ENCODE data around the gene RETN. TPM values are rescaled to one million over a fixed set of nuclear protein-coding genes. Genes with fewer than 3 reads are reported as not detected.

The RETN gene
- total RNA-seq, 1 donor from 2014 or later = 21.1 TPM

DNA sequence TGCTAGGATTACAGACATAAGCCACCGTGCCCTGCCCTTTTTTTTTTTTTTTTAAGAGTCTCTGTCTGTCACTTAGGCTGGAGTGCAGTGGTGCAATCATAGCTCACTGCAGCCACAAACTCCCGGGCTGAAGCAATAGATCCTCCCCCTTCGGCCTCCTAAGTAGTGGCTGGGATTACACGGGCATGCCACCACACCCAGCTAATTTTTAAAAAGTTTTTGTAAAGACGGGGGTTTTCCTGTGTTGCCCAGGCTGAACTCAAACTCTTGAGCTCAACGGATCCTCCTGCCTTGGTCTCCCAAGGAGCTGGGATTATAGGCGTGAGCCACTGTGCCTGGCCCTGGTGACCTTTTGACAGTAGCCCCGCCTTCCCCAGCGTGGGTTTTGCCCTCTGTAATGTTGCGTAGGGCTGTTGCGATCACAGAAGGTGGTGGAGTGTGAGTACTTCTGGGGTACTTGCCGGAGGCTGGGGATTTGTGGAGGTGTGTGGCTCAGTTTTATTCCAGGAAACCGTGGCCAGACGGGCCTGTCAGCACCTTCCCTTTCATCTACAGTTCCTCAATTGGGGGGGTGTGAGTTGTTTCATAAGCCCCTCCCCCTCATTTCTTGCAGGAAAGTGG is 11.6 kb upstream of the RETN start:
- Histone ChIP-seq H3K27me3 (ENCODE audit: low read depth) (no peaks in the 10 kb centered on the region), H3K4me1 (peaks cover 26% of the 10 kb centered on the region), H3K36me3 (no peaks in the 10 kb centered on the region), H3K4me3 (no peak overlapping the region), H3K27ac (peak overlapping the region; percentile 74), H3K9me3 (no peaks in the 10 kb centered on the region)
- DNase-seq (peak; percentile 83), ATAC-seq (peak; percentile 85 to 88)
- intact Hi-C loops (cut with DNase I) = no loop called here
- TF ChIP-seq, protein P1, sequence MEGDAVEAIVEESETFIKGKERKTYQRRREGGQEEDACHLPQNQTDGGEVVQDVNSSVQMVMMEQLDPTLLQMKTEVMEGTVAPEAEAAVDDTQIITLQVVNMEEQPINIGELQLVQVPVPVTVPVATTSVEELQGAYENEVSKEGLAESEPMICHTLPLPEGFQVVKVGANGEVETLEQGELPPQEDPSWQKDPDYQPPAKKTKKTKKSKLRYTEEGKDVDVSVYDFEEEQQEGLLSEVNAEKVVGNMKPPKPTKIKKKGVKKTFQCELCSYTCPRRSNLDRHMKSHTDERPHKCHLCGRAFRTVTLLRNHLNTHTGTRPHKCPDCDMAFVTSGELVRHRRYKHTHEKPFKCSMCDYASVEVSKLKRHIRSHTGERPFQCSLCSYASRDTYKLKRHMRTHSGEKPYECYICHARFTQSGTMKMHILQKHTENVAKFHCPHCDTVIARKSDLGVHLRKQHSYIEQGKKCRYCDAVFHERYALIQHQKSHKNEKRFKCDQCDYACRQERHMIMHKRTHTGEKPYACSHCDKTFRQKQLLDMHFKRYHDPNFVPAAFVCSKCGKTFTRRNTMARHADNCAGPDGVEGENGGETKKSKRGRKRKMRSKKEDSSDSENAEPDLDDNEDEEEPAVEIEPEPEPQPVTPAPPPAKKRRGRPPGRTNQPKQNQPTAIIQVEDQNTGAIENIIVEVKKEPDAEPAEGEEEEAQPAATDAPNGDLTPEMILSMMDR (IDR thresholded peaks at IDR 0.05) = no peak

DNA sequence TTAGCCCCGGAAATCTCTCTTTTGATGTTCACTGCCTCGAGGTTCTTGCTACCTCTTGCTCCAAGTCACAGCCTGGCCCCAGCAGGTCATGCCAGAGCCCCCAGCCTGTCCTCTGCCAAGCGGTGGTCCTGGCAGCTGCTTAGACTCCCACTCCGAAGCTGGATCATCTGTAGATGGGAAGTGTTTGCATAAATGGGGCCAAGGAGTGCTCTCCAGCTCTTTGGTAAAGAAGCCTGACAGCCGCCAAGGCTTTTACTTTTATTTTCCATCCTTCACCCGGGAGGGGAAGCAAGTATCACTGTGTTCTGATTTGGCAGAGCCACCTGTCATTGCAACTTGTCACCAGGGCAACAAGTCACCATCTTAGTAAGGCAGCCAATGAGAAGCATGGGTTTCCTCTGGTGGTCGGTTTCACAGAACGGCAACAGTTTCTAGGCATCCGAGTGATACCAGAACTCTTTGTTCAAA is 10.6 kb upstream of the RETN start:
- no peaks in the 10 kb centered on the region for H3K9me3 ChIP-seq
- DNase-seq (no peak), ATAC-seq (peak; percentile 57 to 62)
- peaks cover 18% of the 10 kb centered on the region for H3K4me1 ChIP-seq
- no peaks in the 10 kb centered on the region for H3K27me3 ChIP-seq (ENCODE audit: low read depth)
- intact Hi-C loops (cut with DNase I) = no loop called here
- no peaks in the 10 kb centered on the region for H3K36me3 ChIP-seq
- H3K4me3 ChIP-seq = no peak overlapping the region
- peak overlapping the region; percentile 74 for H3K27ac ChIP-seq
- TF ChIP-seq, protein P1 (IDR thresholded peaks at IDR 0.05) = no peak

DNA sequence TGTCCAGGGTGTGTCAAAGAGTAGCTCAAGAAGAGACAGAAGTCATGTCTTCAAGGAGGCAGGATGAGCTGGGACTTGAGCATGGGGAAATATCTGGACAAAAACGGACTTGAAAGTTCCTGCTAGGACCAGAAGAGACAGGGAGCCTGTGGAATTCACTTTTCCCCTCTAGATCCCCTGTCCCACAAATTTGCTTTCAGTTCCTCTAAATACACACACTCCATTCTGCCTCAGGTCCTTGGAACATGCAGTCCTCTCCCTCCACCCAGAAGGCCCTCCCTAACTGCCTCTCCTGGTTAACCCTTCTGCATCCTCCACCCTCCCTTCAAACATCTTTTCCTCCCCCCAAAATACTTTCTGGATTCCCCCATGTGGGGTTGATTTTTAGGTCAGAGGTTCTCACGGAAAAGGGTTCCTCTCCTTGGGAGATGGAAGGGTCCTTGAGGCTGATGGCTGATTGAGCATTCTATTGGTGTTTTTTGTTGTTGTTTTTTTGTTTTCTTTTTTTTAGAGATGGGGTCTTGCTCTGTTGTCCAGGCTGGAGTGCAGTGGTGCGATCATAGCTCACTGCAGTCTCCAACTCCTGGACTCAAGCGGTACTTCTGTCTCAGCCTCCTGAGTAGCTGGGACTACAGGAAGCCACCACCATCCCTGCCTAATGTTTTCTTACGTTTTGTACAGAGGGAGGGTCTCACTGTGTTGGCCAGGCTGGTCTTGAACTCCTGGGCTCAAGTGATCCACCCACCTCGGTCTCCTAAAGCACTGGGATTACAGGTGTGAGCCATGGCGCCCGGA is 6.9 kb upstream of the RETN start:
- H3K27me3 ChIP-seq (ENCODE audit: low read depth) = peaks cover 5% of the 10 kb centered on the region
- ATAC-seq (no peak), DNase-seq (no peak)
- H3K9me3 ChIP-seq = no peaks in the 10 kb centered on the region
- no peak overlapping the region for H3K4me3 ChIP-seq
- TF ChIP-seq, protein P1 (IDR thresholded peaks at IDR 0.05) = no peak
- no peaks in the 10 kb centered on the region for H3K36me3 ChIP-seq
- H3K27ac ChIP-seq = no peak overlapping the region
- intact Hi-C loops (cut with DNase I) = no loop called here
- H3K4me1 ChIP-seq = peaks cover 7% of the 10 kb centered on the region

DNA sequence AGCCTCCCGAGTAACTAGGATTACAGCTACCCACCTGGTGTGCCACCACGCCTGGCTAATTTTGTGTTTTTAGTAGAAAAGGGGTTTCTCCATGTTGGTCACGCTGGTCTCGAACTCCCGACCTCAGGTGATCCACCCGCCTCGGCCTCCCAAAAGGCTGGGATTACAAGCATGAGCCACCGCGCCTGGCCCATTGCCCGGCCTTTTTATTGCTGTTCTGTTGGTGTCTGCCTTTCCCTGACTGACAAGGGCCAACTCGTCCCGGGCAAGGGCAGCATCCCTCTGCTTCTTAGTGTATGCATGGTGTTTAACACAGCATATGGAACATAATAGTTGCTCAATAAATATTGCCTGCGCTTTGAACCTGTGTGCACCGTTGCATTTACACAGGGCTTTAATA is 6.2 kb upstream of the RETN start:
- no peaks in the 10 kb centered on the region for H3K36me3 ChIP-seq
- H3K9me3 ChIP-seq = no peaks in the 10 kb centered on the region
- intact Hi-C loops (cut with DNase I) = no loop called here
- H3K27me3 ChIP-seq (ENCODE audit: low read depth) = peaks cover 5% of the 10 kb centered on the region
- TF ChIP-seq, protein P1 (IDR thresholded peaks at IDR 0.05) = no peak
- ATAC-seq (no peak), DNase-seq (no peak)
- peaks cover 6% of the 10 kb centered on the region for H3K4me1 ChIP-seq
- H3K4me3 ChIP-seq = no peak overlapping the region
- no peak overlapping the region for H3K27ac ChIP-seq

DNA sequence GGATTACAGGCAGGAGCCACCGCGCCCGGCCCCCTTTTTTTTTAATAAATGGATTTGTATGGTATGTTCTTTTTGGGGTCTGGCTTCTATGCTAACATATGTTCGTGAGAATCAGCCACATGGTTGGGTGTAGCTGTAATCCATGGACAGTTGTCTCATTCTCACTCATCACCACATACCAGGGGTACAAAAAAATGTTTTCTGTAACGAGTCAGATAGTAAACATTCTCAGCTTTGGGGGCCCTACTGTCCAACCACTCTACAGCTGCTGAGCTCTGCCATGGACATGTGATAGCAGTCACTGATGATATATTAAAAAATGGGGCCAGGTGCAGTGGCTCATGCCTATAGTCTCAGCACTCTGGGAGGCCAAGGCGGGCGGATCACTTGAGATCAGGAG is 5.1 kb upstream of the RETN start:
- Histone ChIP-seq H3K27ac (no peak overlapping the region), H3K9me3 (no peaks in the 10 kb centered on the region), H3K36me3 (no peaks in the 10 kb centered on the region), H3K4me3 (no peak overlapping the region), H3K27me3 (ENCODE audit: low read depth) (peaks cover 5% of the 10 kb centered on the region), H3K4me1 (no peaks in the 10 kb centered on the region)
- intact Hi-C loops (cut with DNase I) = no loop called here
- TF ChIP-seq, protein P1 (IDR thresholded peaks at IDR 0.05) = no peak
- ATAC-seq (no peak), DNase-seq (no peak)

Measured in lower lobe of right lung (tissue), 2 donors.